ENCODE results near the gene LIMS1. TPM values are rescaled to one million over a fixed set of nuclear protein-coding genes. Genes with fewer than 3 reads are reported as not detected.

Gene LIMS1
- total RNA-seq, 4 donors from 2014 or later: 79.7 to 172 (median 115) TPM

- TF ChIP-seq CTCF (IDR thresholded peaks at IDR 0.05; ENCODE audit: low read depth): no peak
Measured at GRCh38 chr2:108623616-108624015, 89.3 kb downstream of the LIMS1 start.

GRCh38 chr2:108625186-108625827, 91.0 kb downstream of the LIMS1 start:
- no peak for TF ChIP-seq CTCF (IDR thresholded peaks at IDR 0.05; ENCODE audit: low read depth)

GRCh38 chr2:108625828-108626195, 91.5 kb downstream of the LIMS1 start:
- no peak for TF ChIP-seq CTCF (IDR thresholded peaks at IDR 0.05; ENCODE audit: low read depth)

- no peak for TF ChIP-seq CTCF (IDR thresholded peaks at IDR 0.05; ENCODE audit: low read depth)
Measured at GRCh38 chr2:108626995-108627394, 92.7 kb downstream of the LIMS1 start.

- no peak for TF ChIP-seq CTCF (IDR thresholded peaks at IDR 0.05; ENCODE audit: low read depth)
Measured at GRCh38 chr2:108627911-108628567, 93.8 kb downstream of the LIMS1 start.

GRCh38 chr2:108628936-108629335, 94.7 kb downstream of the LIMS1 start:
- no peak for TF ChIP-seq CTCF (IDR thresholded peaks at IDR 0.05; ENCODE audit: low read depth)

GRCh38 chr2:108629417-108629816, 95.1 kb downstream of the LIMS1 start:
- TF ChIP-seq CTCF (IDR thresholded peaks at IDR 0.05; ENCODE audit: low read depth): no peak

Measured in subcutaneous adipose tissue (tissue), 4 donors.